ENCODE results near the gene TGDS.
"Not testable (repeated sequence)": the region's sequence is repeated elsewhere in the genome, so short reads cannot be mapped to it uniquely, and the experiment has no call there.

The TGDS gene

GRCh38 chr13:94595950-94596574 is at the start of gene TGDS:
Gene TGDS (minus strand): TSS chr13:94596152. CDS start chr13:94596136, 16 bp downstream.
- DNase-seq (ENCODE audit: low spot score), result peak; percentile 90

DNA sequence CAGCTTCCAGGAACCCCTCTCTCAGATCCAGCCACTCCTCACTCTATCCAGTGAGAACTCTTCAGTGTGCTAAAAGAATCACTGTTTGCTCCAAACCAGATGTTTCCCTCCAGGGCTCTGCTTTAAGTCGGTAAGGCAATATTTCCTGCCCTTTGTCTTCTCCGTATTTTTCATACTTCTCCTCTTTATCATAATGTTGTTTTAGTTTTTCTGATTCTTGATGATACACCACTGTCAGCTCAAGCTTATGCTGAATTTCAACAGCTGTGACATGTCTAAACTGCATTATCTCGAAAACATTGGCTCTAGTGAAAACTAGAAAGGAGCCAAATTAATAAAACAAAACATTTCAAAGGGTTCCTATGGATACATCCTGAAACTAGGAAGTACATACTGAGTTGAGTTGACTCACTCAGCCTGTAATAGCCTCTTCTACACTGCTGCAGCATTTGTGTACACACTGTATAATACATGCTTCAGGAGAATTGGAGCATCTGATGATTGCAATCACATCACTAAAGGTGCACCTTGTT is 45.5 kb upstream of the TGDS start:
- no peak for DNase-seq (ENCODE audit: low spot score)

- DNase-seq (ENCODE audit: low spot score), result no peak
Measured at GRCh38 chr13:94640721-94641120, 44.8 kb upstream of the TGDS start.

DNA sequence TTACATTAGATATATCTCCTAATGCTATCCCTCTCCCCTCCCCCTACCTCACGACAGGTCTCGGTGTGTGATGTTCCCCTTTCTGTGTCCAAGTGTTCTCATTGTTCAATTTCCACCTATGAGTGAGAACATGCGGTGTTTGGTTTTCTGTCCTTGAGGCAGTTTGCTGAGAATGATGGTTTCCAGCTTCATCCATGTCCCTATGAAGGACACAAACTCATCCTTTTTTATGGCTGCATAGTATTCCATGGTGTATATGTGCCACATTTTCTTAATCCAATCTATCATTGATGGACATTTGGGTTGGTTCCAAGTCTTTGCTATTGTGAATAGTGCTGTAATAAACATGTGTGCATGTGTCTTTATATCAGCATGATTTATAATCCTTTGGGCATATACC is 41.7 kb upstream of the TGDS start:
- not testable (repeated sequence) for DNase-seq (ENCODE audit: low spot score)

DNA sequence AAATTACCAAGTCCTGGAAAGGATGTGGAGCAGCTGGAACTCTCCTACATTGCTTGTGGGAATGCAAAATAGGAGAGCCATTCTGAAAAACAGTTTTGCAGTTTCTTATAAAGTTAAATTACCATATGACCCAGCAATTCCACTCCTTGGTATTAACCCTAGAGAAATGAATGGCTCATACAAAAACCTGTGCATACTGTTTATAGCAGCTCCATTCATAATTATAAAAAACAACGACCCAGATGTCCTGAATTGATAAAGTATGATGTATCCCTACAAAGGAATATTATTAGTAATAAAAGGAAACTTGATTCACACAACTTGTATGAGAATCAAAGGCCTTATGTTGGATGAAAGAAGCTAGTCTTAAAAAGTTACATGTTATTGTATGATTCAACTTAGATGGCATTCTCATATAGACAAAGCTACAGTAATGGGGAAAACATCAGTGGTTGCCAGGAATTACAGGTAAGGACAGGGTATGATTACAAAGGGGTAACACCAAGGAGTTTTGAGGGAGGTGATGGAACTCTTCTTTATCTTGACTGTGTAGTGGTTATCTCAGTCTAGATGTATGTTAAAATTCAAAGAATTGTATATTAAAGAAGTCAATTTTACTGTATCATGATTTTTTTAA is 41.1 kb upstream of the TGDS start:
- no peak for DNase-seq (ENCODE audit: low spot score)

- not testable (repeated sequence) for DNase-seq (ENCODE audit: low spot score)
Measured at GRCh38 chr13:94636096-94636495, 40.1 kb upstream of the TGDS start.

DNA sequence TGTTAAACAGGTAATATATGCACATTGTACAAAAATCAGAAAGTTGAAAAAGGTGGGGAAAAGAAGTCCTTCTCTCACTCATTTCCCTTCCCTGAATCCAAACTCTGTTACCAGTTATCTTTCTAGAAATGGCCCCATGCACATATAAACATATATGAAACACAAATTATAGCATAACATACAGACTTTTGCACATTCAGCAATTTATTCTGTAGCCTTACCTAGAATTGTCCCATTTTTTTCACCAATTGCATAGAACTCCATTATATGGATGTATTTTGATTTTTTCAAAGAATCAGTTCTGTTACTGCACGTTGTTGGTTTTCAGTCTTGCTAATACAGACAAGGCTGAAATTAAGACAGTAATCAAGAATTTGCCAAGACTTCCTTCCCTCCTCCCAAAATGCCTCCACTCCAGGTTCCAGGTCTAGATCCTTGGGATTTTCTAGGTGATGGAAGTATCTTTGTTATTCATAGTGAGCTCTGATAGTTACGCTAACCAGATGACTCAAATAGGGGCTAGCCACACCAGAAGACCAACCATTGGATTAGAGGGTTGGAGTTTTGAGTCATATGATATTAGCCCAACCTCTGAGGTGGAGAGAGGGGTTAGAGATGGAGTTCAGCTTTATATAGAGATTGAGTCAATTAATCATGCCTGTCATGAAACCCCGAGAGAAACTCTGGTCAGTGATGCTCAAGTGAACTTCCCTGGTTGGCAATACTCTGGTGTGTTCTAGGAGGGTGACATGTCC is 36.5 kb upstream of the TGDS start:
- DNase-seq (ENCODE audit: low spot score), result no peak

- no peak for DNase-seq (ENCODE audit: low spot score)
Measured at GRCh38 chr13:94630858-94631257, 34.9 kb upstream of the TGDS start.

- no peak for DNase-seq (ENCODE audit: low spot score)
Measured at GRCh38 chr13:94623316-94623715, 27.4 kb upstream of the TGDS start.

GRCh38 chr13:94622344-94622743 is 26.4 kb upstream of the TGDS start:
- DNase-seq (ENCODE audit: low spot score), result no peak

GRCh38 chr13:94620286-94620896 is 24.4 kb upstream of the TGDS start:
- DNase-seq (ENCODE audit: low spot score), result peak; percentile 21

DNA sequence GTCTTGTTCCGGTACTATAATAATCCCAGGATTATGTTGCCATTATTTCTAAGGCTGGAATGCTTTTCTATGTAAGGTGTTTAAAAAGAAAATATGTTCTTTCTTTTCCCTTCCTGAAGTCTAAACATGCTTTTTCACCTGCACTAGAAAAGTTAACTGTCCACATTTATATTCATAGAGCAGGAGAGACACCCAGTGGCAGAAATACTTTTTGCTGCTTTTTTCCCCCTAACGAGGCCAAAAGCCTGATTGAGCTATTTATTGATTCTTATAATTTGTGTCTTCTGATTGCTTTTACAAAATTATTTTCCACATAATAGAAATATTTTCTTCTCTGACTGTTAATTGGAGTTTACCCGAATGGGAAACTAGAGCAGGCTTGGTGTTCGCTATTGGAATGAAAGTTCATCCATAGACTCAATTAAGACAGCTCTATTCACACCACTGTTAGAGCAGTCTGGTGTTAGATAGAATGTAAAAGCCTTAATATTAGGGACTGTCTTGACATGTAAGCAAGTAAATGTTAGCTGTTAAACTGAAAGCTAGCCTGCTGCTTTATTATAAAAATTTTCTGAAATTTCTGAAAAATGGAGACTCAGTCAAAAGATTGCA is 21.5 kb upstream of the TGDS start:
- DNase-seq (ENCODE audit: low spot score), result peak; percentile 67

DNA sequence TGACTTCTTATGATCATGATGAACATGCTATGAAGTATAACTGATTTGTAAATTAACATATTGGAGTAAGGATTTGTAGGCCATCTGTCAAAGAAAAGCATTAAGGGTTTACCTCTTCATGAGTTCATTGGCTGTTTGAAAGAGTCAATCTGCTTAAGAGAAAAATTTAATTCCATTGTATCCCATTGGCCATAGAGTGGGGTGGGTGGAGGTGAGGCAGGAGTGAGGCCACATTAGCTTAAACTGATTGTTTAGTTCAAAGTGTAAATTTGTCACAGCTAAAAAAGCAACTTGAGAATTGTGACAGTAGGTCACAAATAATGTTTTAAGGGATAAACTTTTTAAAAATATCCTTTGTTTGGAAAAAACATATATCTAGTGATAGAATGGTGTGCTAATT is 17.1 kb upstream of the TGDS start:
- no peak for DNase-seq (ENCODE audit: low spot score)

DNA sequence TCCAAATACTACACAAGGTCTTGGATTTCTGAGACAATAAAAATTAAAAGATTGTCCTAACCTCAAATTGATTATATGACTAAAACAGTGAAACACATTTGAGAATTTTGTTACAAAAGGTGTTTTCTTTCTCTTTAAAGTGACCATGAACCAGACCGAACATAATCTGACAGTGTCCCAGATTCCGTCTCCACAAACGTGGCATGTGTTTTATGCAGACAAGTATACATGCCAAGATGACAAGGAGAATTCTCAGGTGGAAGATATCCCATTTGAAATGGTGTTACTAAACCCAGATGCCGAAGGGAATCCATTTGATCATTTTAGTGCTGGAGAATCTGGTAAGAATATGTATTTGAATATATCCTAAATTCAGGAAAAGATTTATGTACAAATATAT is 16.1 kb upstream of the TGDS start:
- DNase-seq (ENCODE audit: low spot score), result no peak

GRCh38 chr13:94610475-94610874 is 14.5 kb upstream of the TGDS start:
- DNase-seq (ENCODE audit: low spot score), result no peak

- DNase-seq (ENCODE audit: low spot score), result no peak
Measured at GRCh38 chr13:94609196-94609595, 13.2 kb upstream of the TGDS start.

GRCh38 chr13:94608586-94608985 is 12.6 kb upstream of the TGDS start:
- DNase-seq (ENCODE audit: low spot score), result no peak

DNA sequence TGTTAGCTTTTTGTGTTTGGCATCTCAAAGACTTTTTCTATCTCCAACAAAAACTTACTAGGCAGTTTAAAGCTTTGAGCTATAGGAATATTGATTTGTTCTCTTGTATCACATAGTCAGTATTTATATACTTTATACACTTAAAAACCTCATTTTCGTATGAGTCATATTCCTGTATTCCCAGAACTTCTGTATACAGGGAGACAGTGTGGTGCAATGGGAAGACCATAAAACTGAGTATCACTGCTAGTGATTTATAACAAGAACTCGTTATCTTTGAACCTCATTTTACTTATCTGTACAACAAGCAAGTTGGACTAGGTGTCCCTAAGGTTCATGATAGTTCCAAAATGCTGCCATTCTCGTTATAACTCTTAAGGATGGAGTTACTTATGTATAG is 12.0 kb upstream of the TGDS start:
- DNase-seq (ENCODE audit: low spot score), result no peak

DNA sequence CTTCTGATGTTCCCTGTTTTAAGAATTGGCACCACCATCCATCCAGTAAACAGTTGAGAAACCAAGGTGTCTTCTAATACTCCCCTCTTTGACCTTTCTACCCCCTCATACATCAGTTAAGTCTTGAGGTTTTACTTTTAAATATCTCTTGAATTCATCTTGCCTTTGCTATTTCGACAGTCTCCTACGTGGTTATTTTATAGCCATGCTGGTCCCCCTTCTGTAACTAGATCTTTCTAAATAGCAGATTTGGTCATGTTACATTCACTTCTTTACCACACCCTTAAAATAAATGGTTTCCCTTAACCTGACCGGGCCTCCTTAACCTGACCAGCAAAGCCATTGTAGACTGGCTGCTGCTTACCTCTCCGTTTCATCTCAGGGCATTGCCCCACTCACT is 11.1 kb upstream of the TGDS start:
- DNase-seq (ENCODE audit: low spot score), result no peak

GRCh38 chr13:94602467-94602866 is 6.5 kb upstream of the TGDS start:
- DNase-seq (ENCODE audit: low spot score), result no peak

DNA sequence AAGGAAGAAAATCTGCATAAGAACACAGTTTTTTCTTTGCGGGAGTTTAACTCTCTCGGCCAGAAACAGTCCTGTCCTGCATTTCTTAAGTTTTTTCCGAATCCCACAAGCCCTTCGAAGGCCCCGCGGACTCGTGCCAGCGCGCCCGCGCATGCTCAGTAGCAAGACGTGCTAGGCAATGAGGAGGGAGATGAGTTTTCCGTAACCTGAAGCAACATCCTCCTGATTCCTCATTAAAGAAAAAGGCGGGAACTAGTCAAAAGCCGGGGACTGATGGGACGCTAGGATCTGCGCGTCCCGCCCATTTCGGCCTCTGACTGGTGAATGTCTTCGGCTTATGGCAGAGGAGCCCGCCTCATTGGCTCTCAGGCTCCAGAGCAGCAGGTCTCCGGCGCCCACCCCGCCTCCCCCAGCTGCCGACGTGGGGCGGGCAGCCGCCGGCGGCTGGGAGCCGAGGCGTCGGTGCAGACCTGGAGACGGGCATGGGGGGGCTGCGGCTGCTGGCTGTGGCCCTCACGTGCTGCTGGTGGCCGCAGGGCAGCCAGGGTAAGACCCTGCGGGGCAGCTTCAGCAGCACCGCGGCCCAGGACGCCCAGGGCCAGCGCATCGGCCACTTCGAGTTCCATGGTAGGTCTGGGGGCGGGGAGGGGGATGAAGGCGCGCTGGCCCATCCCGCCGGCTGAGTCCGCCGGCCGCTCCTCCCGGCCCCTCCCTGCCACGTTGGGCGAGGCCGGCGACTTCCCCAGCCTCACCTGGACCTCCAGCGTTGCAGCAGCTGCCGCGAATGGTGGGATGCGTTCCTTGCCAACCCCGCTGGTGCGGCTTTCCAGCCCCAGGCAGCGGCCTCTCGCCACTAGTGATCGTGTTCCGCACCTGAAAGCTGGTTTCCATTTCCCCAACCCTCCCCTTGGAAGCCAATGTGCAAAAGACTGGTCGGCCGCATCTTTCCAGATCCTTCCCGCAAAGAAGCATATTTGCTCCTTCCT is 5.8 kb upstream of the TGDS start, which contains the start of gene GPR180:
GPR180 (plus strand) TSS at position 412 of the 986 bp plus-strand sequence; CDS start at position 483, 71 bp downstream.
- DNase-seq (ENCODE audit: low spot score), result peak; percentile 94
